ENCODE results near the gene SCAF1.

The SCAF1 gene

GRCh38 chr19:49656456-49657109, 14.6 kb downstream of the SCAF1 start:
- no peak for TF ChIP-seq JUND (IDR thresholded peaks at IDR 0.05; ENCODE audit: low read depth)
- DNase-seq (ENCODE audit: low read depth in 1 of 2, low spot score in 1 of 2) = no peak
- in situ Hi-C loops (cut with HindIII; ENCODE audit: low pct_unique_long_range_greater_than_20kb, low sequenced_read_pairs) = no loop called here

GRCh38 chr19:49657493-49658138, 15.6 kb downstream of the SCAF1 start:
- no peak for DNase-seq (ENCODE audit: low read depth in 1 of 2, low spot score in 1 of 2)
- in situ Hi-C loops (cut with HindIII; ENCODE audit: low pct_unique_long_range_greater_than_20kb, low sequenced_read_pairs) = no loop called here
- TF ChIP-seq JUND (IDR thresholded peaks at IDR 0.05; ENCODE audit: low read depth) = no peak

- no peak for TF ChIP-seq JUND (IDR thresholded peaks at IDR 0.05; ENCODE audit: low read depth)
- DNase-seq (ENCODE audit: low read depth in 1 of 2, low spot score in 1 of 2) = no peak
- in situ Hi-C loops (cut with HindIII; ENCODE audit: low pct_unique_long_range_greater_than_20kb, low sequenced_read_pairs) = no loop called here
These were observed 16.1 kb downstream of the SCAF1 start for GRCh38 chr19:49658139-49658517.

- in situ Hi-C loops (cut with HindIII; ENCODE audit: low pct_unique_long_range_greater_than_20kb, low sequenced_read_pairs) = no loop called here
- no peak for DNase-seq (ENCODE audit: low read depth in 1 of 2, low spot score in 1 of 2)
- TF ChIP-seq JUND (IDR thresholded peaks at IDR 0.05; ENCODE audit: low read depth) = no peak
These were observed 16.8 kb downstream of the SCAF1 start for GRCh38 chr19:49658566-49659442.

GRCh38 chr19:49660338-49660961, 18.4 kb downstream of the SCAF1 start:
- TF ChIP-seq JUND (IDR thresholded peaks at IDR 0.05; ENCODE audit: low read depth) = no peak
- in situ Hi-C loops (cut with HindIII; ENCODE audit: low pct_unique_long_range_greater_than_20kb, low sequenced_read_pairs) = no loop called here
- peak in 1 of 2 experiments; percentile 52 for DNase-seq (ENCODE audit: low read depth in 1 of 2, low spot score in 1 of 2)

GRCh38 chr19:49662011-49662410, 20.0 kb downstream of the SCAF1 start:
- no peak for TF ChIP-seq JUND (IDR thresholded peaks at IDR 0.05; ENCODE audit: low read depth)
- in situ Hi-C loops (cut with HindIII; ENCODE audit: low pct_unique_long_range_greater_than_20kb, low sequenced_read_pairs) = no loop called here
- DNase-seq (ENCODE audit: low read depth in 1 of 2, low spot score in 1 of 2) = no peak

GRCh38 chr19:49663224-49663623, 21.2 kb downstream of the SCAF1 start:
- in situ Hi-C loops (cut with HindIII; ENCODE audit: low pct_unique_long_range_greater_than_20kb, low sequenced_read_pairs) = no loop called here

GRCh38 chr19:49664171-49665035, 22.4 kb downstream of the SCAF1 start:
- in situ Hi-C loops (cut with HindIII; ENCODE audit: low pct_unique_long_range_greater_than_20kb, low sequenced_read_pairs) = no loop called here
- no peak for TF ChIP-seq JUND (IDR thresholded peaks at IDR 0.05; ENCODE audit: low read depth)
- peak; percentile 84 to 94 for DNase-seq (ENCODE audit: low read depth in 1 of 2, low spot score in 1 of 2)

More at GRCh38 chr19:49663224-49663623, 21.2 kb downstream of the SCAF1 start:
- TF ChIP-seq JUND (IDR thresholded peaks at IDR 0.05; ENCODE audit: low read depth) = no peak
- DNase-seq (ENCODE audit: low read depth in 1 of 2, low spot score in 1 of 2) = no peak

GRCh38 chr19:49665036-49665350, 23.0 kb downstream of the SCAF1 start:
- no peak for DNase-seq (ENCODE audit: low read depth in 1 of 2, low spot score in 1 of 2)
- in situ Hi-C loops (cut with HindIII; ENCODE audit: low pct_unique_long_range_greater_than_20kb, low sequenced_read_pairs) = no loop called here
- no peak for TF ChIP-seq JUND (IDR thresholded peaks at IDR 0.05; ENCODE audit: low read depth)

GRCh38 chr19:49665351-49666119, 23.5 kb downstream of the SCAF1 start, which contains the start of the genes BCL2L12 and IRF3:
BCL2L12 (plus strand) TSS chr19:49665933; CDS start chr19:49666693, 760 bp downstream.
IRF3 (minus strand) TSS chr19:49665857; CDS start chr19:49664838, 1,019 bp downstream.
- peak; percentile 92 to 95 for DNase-seq (ENCODE audit: low read depth in 1 of 2, low spot score in 1 of 2)
- in situ Hi-C loops (cut with HindIII; ENCODE audit: low pct_unique_long_range_greater_than_20kb, low sequenced_read_pairs) = no loop called here
- TF ChIP-seq JUND (IDR thresholded peaks at IDR 0.05; ENCODE audit: low read depth) = no peak

GRCh38 chr19:49666120-49666444, 24.1 kb downstream of the SCAF1 start:
- in situ Hi-C loops (cut with HindIII; ENCODE audit: low pct_unique_long_range_greater_than_20kb, low sequenced_read_pairs) = no loop called here
- DNase-seq (ENCODE audit: low read depth in 1 of 2, low spot score in 1 of 2) = no peak

More at GRCh38 chr19:49666120-49666444, 24.1 kb downstream of the SCAF1 start:
- no peak for TF ChIP-seq JUND (IDR thresholded peaks at IDR 0.05; ENCODE audit: low read depth)
